GM18498 (cell line): ENCODE results near the gene ATP2B3.
A peak's percentile ranks its signal among the peaks of the same experiment; 100 is the strongest.
"Not testable (repeated sequence)": the region's sequence is repeated elsewhere in the genome, so short reads cannot be mapped to it uniquely, and the experiment has no call there.

Source experiments
- ATAC-seq: cut with Tn5 transposase; IDR thresholded peaks from one replicate; pipeline ENCODE4 v1.9.1; 2021; ENCODE audit warnings: mild to moderate bottlenecking, moderate library complexity; ENCODE audit not compliant: unreplicated experiment

ATP2B3 gene

GRCh38 chrX:153592091-153592833, 74.8 kb downstream of the ATP2B3 start:
- ATAC-seq = no peak

- ATAC-seq = no peak
These were observed 75.7 kb downstream of the ATP2B3 start for GRCh38 chrX:153592966-153593688.

- no peak for ATAC-seq
These were observed 76.5 kb downstream of the ATP2B3 start for GRCh38 chrX:153593811-153594500.

GRCh38 chrX:153595387-153595786, 77.9 kb downstream of the ATP2B3 start:
- no peak for ATAC-seq

- ATAC-seq = no peak
These were observed 78.7 kb downstream of the ATP2B3 start for GRCh38 chrX:153595859-153596857.

- no peak for ATAC-seq
These were observed 79.7 kb downstream of the ATP2B3 start for GRCh38 chrX:153596981-153597750.

GRCh38 chrX:153598541-153599191, 81.2 kb downstream of the ATP2B3 start, which contains the start of gene CCNQ:
Gene CCNQ, minus strand, starts transcription at chrX:153599139. Its CDS starts 66 bp downstream, at chrX:153599073.
- ATAC-seq = peak; percentile 61

- ATAC-seq = peak; percentile 85
These were observed 82.0 kb downstream of the ATP2B3 start for GRCh38 chrX:153599192-153600031.

- ATAC-seq = no peak
These were observed 82.6 kb downstream of the ATP2B3 start for GRCh38 chrX:153600032-153600373.

GRCh38 chrX:153600921-153601320, 83.5 kb downstream of the ATP2B3 start:
- ATAC-seq = no peak

GRCh38 chrX:153601511-153602110, 84.2 kb downstream of the ATP2B3 start:
- no peak for ATAC-seq

- ATAC-seq = no peak
These were observed 85.2 kb downstream of the ATP2B3 start for GRCh38 chrX:153602601-153603000.

- ATAC-seq = no peak
These were observed 85.8 kb downstream of the ATP2B3 start for GRCh38 chrX:153603131-153603656.

GRCh38 chrX:153604666-153605380, 87.4 kb downstream of the ATP2B3 start:
- not testable (repeated sequence) for ATAC-seq

GRCh38 chrX:153606503-153606902, 89.1 kb downstream of the ATP2B3 start:
- no peak for ATAC-seq

- ATAC-seq = no peak
These were observed 90.9 kb downstream of the ATP2B3 start for GRCh38 chrX:153608376-153608775.

GRCh38 chrX:153608806-153609205, 91.4 kb downstream of the ATP2B3 start:
- ATAC-seq = no peak
